ENCODE measurements around the gene GRIN2B. TPM values are rescaled to one million over a fixed set of nuclear protein-coding genes. Genes with fewer than 3 reads are reported as not detected.

GRIN2B gene
- total RNA-seq, 1 experiment from 2014 or later = not detected

GRCh38 chr12:13992585-13992984 is 11.2 kb upstream of the GRIN2B start:
- BruUV-seq (replicated peaks) = no TSS peak
- Histone ChIP-seq H3K36me3 (ENCODE audit: insufficient read depth, low read length, poor library complexity, severe bottlenecking) (no peaks in the 10 kb centered on the region), H3K27me3 (replicated peaks; ENCODE audit: insufficient read depth, low read depth, low read length, poor library complexity) (peaks cover 65% of the 10 kb centered on the region), H3K27ac (ENCODE audit: low read depth, low read length, poor library complexity, severe bottlenecking) (no peak overlapping the region), H3K4me3 (ENCODE audit: low read depth, low read length, poor library complexity, severe bottlenecking) (no peak overlapping the region), H3K9me3 (ENCODE audit: low read depth, low read length, poor library complexity, severe bottlenecking) (no peaks in the 10 kb centered on the region), H3K4me1 (ENCODE audit: insufficient read depth, low read length, poor library complexity, severe bottlenecking) (no peaks in the 10 kb centered on the region)
- CTCF ChIA-PET = no interaction called here
- no peak for DNase-seq (ENCODE audit: low spot score)
- POLR2A ChIA-PET (ENCODE audit: low non-redundant PET) = no interaction called here
- intact Hi-C loops (cut with micrococcal nuclease; ENCODE audit: unreplicated experiment) = no loop called here
- TF ChIP-seq EZH2 (IDR thresholded peaks at IDR 0.05; ENCODE audit: borderline replicate concordance, low read depth, low read length, poor library complexity, severe bottlenecking) (no peak), CTCF (conservative IDR thresholded peaks at IDR 0.05; ENCODE audit: low read depth, low read length) (no peak)

- ChIA-PET POLR2A (ENCODE audit: low non-redundant PET) (no interaction called here), CTCF (no interaction called here)
- TF ChIP-seq EZH2 (IDR thresholded peaks at IDR 0.05; ENCODE audit: borderline replicate concordance, low read depth, low read length, poor library complexity, severe bottlenecking) (no peak), CTCF (conservative IDR thresholded peaks at IDR 0.05; ENCODE audit: low read depth, low read length) (no peak)
- intact Hi-C loops (cut with micrococcal nuclease; ENCODE audit: unreplicated experiment) = no loop called here
- H3K4me3 ChIP-seq (ENCODE audit: low read depth, low read length, poor library complexity, severe bottlenecking) = no peak overlapping the region
- BruUV-seq (replicated peaks) = no TSS peak
- no peaks in the 10 kb centered on the region for H3K9me3 ChIP-seq (ENCODE audit: low read depth, low read length, poor library complexity, severe bottlenecking)
- no peaks in the 10 kb centered on the region for H3K36me3 ChIP-seq (ENCODE audit: insufficient read depth, low read length, poor library complexity, severe bottlenecking)
- peaks cover 62% of the 10 kb centered on the region for H3K27me3 ChIP-seq (replicated peaks; ENCODE audit: insufficient read depth, low read depth, low read length, poor library complexity)
- H3K27ac ChIP-seq (ENCODE audit: low read depth, low read length, poor library complexity, severe bottlenecking) = no peak overlapping the region
- no peaks in the 10 kb centered on the region for H3K4me1 ChIP-seq (ENCODE audit: insufficient read depth, low read length, poor library complexity, severe bottlenecking)
- no peak for DNase-seq (ENCODE audit: low spot score)
Observed at GRCh38 chr12:13992106-13992505, 10.7 kb upstream of the GRIN2B start.

GRCh38 chr12:13986031-13986430 is 4.6 kb upstream of the GRIN2B start:
- Histone ChIP-seq H3K27me3 (replicated peaks; ENCODE audit: insufficient read depth, low read depth, low read length, poor library complexity) (peaks cover 72% of the 10 kb centered on the region), H3K36me3 (ENCODE audit: insufficient read depth, low read length, poor library complexity, severe bottlenecking) (no peaks in the 10 kb centered on the region), H3K4me1 (ENCODE audit: insufficient read depth, low read length, poor library complexity, severe bottlenecking) (peaks cover 6% of the 10 kb centered on the region), H3K9me3 (ENCODE audit: low read depth, low read length, poor library complexity, severe bottlenecking) (no peaks in the 10 kb centered on the region), H3K4me3 (ENCODE audit: low read depth, low read length, poor library complexity, severe bottlenecking) (no peak overlapping the region), H3K27ac (ENCODE audit: low read depth, low read length, poor library complexity, severe bottlenecking) (no peak overlapping the region)
- ChIA-PET CTCF (no interaction called here), POLR2A (ENCODE audit: low non-redundant PET) (no interaction called here)
- intact Hi-C loops (cut with micrococcal nuclease; ENCODE audit: unreplicated experiment) = no loop called here
- no peak for TF ChIP-seq EZH2 (IDR thresholded peaks at IDR 0.05; ENCODE audit: borderline replicate concordance, low read depth, low read length, poor library complexity, severe bottlenecking)
- BruUV-seq (replicated peaks) = no TSS peak
- DNase-seq (ENCODE audit: low spot score) = no peak

- Histone ChIP-seq H3K4me1 (ENCODE audit: insufficient read depth, low read length, poor library complexity, severe bottlenecking) (peaks cover 10% of the 10 kb centered on the region), H3K9me3 (ENCODE audit: low read depth, low read length, poor library complexity, severe bottlenecking) (no peaks in the 10 kb centered on the region), H3K27ac (ENCODE audit: low read depth, low read length, poor library complexity, severe bottlenecking) (no peak overlapping the region), H3K4me3 (ENCODE audit: low read depth, low read length, poor library complexity, severe bottlenecking) (no peak overlapping the region), H3K36me3 (ENCODE audit: insufficient read depth, low read length, poor library complexity, severe bottlenecking) (no peaks in the 10 kb centered on the region), H3K27me3 (replicated peaks; ENCODE audit: insufficient read depth, low read depth, low read length, poor library complexity) (peaks cover 94% of the 10 kb centered on the region)
- intact Hi-C loops (cut with micrococcal nuclease; ENCODE audit: unreplicated experiment) = no loop called here
- DNase-seq (ENCODE audit: low spot score) = peak; percentile 14
- ChIA-PET CTCF (interaction anchor here (0.6 kb wide), 1 partner anchor 704 kb away, joined by 4 read pairs; no protein-coding TSS in a partner anchor), POLR2A (ENCODE audit: low non-redundant PET) (no interaction called here)
- no TSS peak for BruUV-seq (replicated peaks)
- no peak for TF ChIP-seq EZH2 (IDR thresholded peaks at IDR 0.05; ENCODE audit: borderline replicate concordance, low read depth, low read length, poor library complexity, severe bottlenecking)
- peak; percentile 45 for TF ChIP-seq CTCF (conservative IDR thresholded peaks at IDR 0.05; ENCODE audit: low read depth, low read length)
Observed at GRCh38 chr12:13981990-13982389, 588 bp upstream of the GRIN2B start.

All from A673 (cell line).